ENCODE measurements around the gene FETUB. TPM values are rescaled to one million over a fixed set of nuclear protein-coding genes. Genes with fewer than 3 reads are reported as not detected.
A peak's percentile ranks its signal among the peaks of the same experiment; 100 is the strongest.

FETUB gene
- total RNA-seq, 1 donor from 2014 or later = not detected

GRCh38 chr3:186664119-186664495 lies 23.9 kb downstream of the FETUB start:
- TF ChIP-seq, protein P1, sequence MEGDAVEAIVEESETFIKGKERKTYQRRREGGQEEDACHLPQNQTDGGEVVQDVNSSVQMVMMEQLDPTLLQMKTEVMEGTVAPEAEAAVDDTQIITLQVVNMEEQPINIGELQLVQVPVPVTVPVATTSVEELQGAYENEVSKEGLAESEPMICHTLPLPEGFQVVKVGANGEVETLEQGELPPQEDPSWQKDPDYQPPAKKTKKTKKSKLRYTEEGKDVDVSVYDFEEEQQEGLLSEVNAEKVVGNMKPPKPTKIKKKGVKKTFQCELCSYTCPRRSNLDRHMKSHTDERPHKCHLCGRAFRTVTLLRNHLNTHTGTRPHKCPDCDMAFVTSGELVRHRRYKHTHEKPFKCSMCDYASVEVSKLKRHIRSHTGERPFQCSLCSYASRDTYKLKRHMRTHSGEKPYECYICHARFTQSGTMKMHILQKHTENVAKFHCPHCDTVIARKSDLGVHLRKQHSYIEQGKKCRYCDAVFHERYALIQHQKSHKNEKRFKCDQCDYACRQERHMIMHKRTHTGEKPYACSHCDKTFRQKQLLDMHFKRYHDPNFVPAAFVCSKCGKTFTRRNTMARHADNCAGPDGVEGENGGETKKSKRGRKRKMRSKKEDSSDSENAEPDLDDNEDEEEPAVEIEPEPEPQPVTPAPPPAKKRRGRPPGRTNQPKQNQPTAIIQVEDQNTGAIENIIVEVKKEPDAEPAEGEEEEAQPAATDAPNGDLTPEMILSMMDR (IDR thresholded peaks at IDR 0.05) = no peak
- ATAC-seq (no peak), DNase-seq (no peak)
- Histone ChIP-seq H3K9me3 (no peaks in the 10 kb centered on the region), H3K4me3 (no peak overlapping the region), H3K27me3 (peaks cover 7% of the 10 kb centered on the region), H3K36me3 (no peaks in the 10 kb centered on the region), H3K27ac (no peak overlapping the region), H3K4me1 (no peaks in the 10 kb centered on the region)
- intact Hi-C loops (cut with DNase I) = no loop called here

DNA sequence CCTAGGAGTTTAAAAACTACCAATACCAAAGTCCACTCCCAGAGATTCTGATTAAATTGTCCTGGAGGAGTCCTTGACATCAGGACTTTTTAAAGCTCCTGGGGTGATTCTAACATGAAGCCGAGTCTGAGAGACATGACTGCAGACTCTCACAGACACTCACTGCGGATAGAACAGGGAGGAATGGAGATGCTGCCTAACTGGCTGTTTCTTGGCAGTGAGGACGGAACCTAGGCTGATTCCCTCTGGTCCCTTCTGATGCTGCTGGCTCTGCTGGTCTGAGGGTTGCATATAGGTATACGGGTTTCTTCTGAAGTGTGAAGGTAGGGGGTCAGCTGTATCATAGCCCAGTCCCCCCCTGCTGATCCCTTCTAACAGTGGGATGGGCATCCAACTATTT lies 24.3 kb downstream of the FETUB start:
- H3K4me3 ChIP-seq = no peak overlapping the region
- H3K4me1 ChIP-seq = no peaks in the 10 kb centered on the region
- TF ChIP-seq, protein P1 (IDR thresholded peaks at IDR 0.05) = no peak
- H3K9me3 ChIP-seq = no peaks in the 10 kb centered on the region
- H3K36me3 ChIP-seq = no peaks in the 10 kb centered on the region
- H3K27ac ChIP-seq = no peak overlapping the region
- no peak for DNase-seq
- no peak for ATAC-seq
- intact Hi-C loops (cut with DNase I) = no loop called here
- peaks cover 7% of the 10 kb centered on the region for H3K27me3 ChIP-seq

DNA sequence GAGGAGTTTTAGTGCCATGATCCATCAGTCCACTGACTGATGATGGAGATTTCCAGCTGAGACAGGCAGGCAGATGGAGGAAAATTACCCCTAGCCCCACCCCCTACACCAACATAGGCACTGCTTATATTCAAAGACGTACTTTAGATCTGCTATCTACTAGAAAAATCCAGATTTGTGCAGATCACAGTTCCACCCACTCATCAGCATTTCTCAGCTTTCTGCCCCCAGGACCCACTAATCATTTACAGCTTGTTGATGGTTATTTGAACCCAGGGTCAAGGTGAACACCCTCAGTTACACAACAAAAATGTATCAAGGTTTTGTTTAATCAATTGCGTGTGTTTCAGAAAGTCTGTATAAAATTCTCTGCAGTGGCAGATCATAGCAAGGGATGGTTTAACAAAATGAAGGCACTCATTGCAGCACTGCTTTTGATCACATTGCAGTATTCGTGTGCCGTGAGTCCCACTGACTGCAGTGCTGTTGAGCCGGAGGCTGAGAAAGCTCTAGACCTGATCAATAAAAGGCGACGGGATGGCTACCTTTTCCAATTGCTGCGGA lies 25.5 kb downstream of the FETUB start, which contains the start of gene HRG:
TSS of gene HRG (plus strand) at position 390 of the 564 bp plus-strand sequence. CDS start at position 408, 18 bp downstream.
- Histone ChIP-seq H3K4me3 (no peak within 1 kb of the TSS), H3K9me3 (no peaks in the 10 kb centered on the region), H3K4me1 (no peaks in the 10 kb centered on the region), H3K27ac (no peak within 1 kb of the TSS), H3K27me3 (peaks cover 7% of the 10 kb centered on the region), H3K36me3 (no peaks in the 10 kb centered on the region)
- TF ChIP-seq, protein P1 (IDR thresholded peaks at IDR 0.05) = no peak
- DNase-seq (no peak), ATAC-seq (no peak)
- intact Hi-C loops (cut with DNase I) = no loop called here

GRCh38 chr3:186668426-186668825 lies 28.2 kb downstream of the FETUB start:
- Histone ChIP-seq H3K27ac (no peak overlapping the region), H3K9me3 (no peaks in the 10 kb centered on the region), H3K36me3 (no peaks in the 10 kb centered on the region), H3K4me1 (no peaks in the 10 kb centered on the region), H3K27me3 (peaks cover 7% of the 10 kb centered on the region), H3K4me3 (no peak overlapping the region)
- TF ChIP-seq, protein P1 (IDR thresholded peaks at IDR 0.05) = no peak
- intact Hi-C loops (cut with DNase I) = no loop called here
- no peak for ATAC-seq
- no peak for DNase-seq

- no peaks in the 10 kb centered on the region for H3K36me3 ChIP-seq
- DNase-seq (no peak), ATAC-seq (peak; percentile 58)
- H3K4me1 ChIP-seq = no peaks in the 10 kb centered on the region
- no peak overlapping the region for H3K4me3 ChIP-seq
- H3K27ac ChIP-seq = no peak overlapping the region
- intact Hi-C loops (cut with DNase I) = no loop called here
- H3K27me3 ChIP-seq = no peaks in the 10 kb centered on the region
- TF ChIP-seq, protein P1 (IDR thresholded peaks at IDR 0.05) = no peak
- H3K9me3 ChIP-seq = no peaks in the 10 kb centered on the region
Observed at GRCh38 chr3:186669378-186670084, 29.3 kb downstream of the FETUB start.

Measured in upper lobe of right lung (tissue), 1 donor.